ENCODE results near the gene VEGFD.

Gene VEGFD

DNA sequence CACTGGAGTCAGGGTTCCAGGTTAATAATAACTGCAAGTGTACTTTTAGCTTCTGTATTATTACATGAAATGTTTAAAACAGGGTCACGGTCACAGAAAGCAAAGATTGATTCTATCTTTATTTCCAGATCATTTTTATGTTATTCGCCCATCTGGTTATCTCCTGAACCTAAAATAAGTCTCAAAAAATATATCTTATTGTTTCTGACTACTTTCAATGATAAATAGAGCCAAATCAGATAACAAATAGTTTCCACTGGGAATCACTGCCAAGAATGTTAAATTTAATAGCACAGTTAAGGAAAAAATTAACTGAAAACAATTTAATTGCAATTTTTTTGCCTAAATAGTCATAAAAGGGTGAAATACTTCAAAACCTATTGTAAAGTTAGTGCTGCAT is 17.2 kb upstream of the VEGFD start:
- no peaks in the 10 kb centered on the region for H3K9me2 ChIP-seq (replicated peaks; ENCODE audit: insufficient read depth, low read length)
- H3K27me3 ChIP-seq (ENCODE audit: low read length), result no peaks in the 10 kb centered on the region
- no peaks in the 10 kb centered on the region for H3K79me2 ChIP-seq (ENCODE audit: insufficient read depth, low read length)
- no peak overlapping the region for H3K27ac ChIP-seq (ENCODE audit: low read depth, low read length)
- no peak overlapping the region for H3K9ac ChIP-seq (ENCODE audit: low read length)
- no peak overlapping the region for H3K4me3 ChIP-seq (ENCODE audit: insufficient read depth, low read length, poor library complexity, severe bottlenecking)
- no peaks in the 10 kb centered on the region for H3K36me3 ChIP-seq (ENCODE audit: low read length)
- H3K9me3 ChIP-seq (ENCODE audit: insufficient read depth, low read length), result no peaks in the 10 kb centered on the region
- H3K4me2 ChIP-seq (ENCODE audit: low read depth, low read length, poor library complexity, severe bottlenecking), result no peak overlapping the region
- TF ChIP-seq CTCF (IDR thresholded peaks at IDR 0.05; ENCODE audit: insufficient read depth, low read length, poor library complexity, severe bottlenecking), result no peak
- no peak for TF ChIP-seq EZH2phosphoT487 (conservative IDR thresholded peaks at IDR 0.05; ENCODE audit: low read length)
- H4K20me1 ChIP-seq (ENCODE audit: low read depth, low read length), result no peaks in the 10 kb centered on the region
- no peaks in the 10 kb centered on the region for H3F3A ChIP-seq (ENCODE audit: insufficient read depth)
- H2AFZ ChIP-seq (ENCODE audit: low read depth, low read length, severe bottlenecking), result no peak overlapping the region

DNA sequence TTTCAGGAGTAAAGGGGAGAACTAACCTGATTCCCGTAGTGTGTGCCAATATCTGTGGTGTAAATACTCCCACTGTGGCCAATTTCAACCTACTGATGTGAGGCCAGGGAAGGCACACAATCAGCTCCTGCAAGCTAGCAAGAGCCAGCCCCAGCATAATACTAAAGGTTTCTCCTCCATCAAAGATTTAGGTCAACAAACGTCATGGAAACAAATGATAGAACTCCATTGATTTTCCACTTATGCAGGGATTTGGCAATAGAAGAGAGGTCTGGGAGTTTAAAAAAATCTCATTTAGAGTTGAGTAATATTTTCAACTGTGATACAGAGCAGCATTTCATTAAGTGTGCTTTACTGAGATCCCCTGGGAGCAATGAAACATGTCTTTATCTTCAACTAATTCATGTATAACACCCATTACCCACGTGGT is 15.8 kb upstream of the VEGFD start:
- no peaks in the 10 kb centered on the region for H3K79me2 ChIP-seq (ENCODE audit: insufficient read depth, low read length)
- H3K27me3 ChIP-seq (ENCODE audit: low read length), result no peaks in the 10 kb centered on the region
- TF ChIP-seq EZH2phosphoT487 (conservative IDR thresholded peaks at IDR 0.05; ENCODE audit: low read length) (no peak), CTCF (IDR thresholded peaks at IDR 0.05; ENCODE audit: insufficient read depth, low read length, poor library complexity, severe bottlenecking) (no peak)
- H3K9me3 ChIP-seq (ENCODE audit: insufficient read depth, low read length), result no peaks in the 10 kb centered on the region
- no peak overlapping the region for H2AFZ ChIP-seq (ENCODE audit: low read depth, low read length, severe bottlenecking)
- H3K9me2 ChIP-seq (replicated peaks; ENCODE audit: insufficient read depth, low read length), result no peaks in the 10 kb centered on the region
- no peak overlapping the region for H3K27ac ChIP-seq (ENCODE audit: low read depth, low read length)
- no peak overlapping the region for H3K9ac ChIP-seq (ENCODE audit: low read length)
- no peaks in the 10 kb centered on the region for H4K20me1 ChIP-seq (ENCODE audit: low read depth, low read length)
- H3F3A ChIP-seq (ENCODE audit: insufficient read depth), result no peaks in the 10 kb centered on the region
- H3K4me2 ChIP-seq (ENCODE audit: low read depth, low read length, poor library complexity, severe bottlenecking), result no peak overlapping the region
- H3K4me3 ChIP-seq (ENCODE audit: insufficient read depth, low read length, poor library complexity, severe bottlenecking), result no peak overlapping the region
- no peaks in the 10 kb centered on the region for H3K36me3 ChIP-seq (ENCODE audit: low read length)

DNA sequence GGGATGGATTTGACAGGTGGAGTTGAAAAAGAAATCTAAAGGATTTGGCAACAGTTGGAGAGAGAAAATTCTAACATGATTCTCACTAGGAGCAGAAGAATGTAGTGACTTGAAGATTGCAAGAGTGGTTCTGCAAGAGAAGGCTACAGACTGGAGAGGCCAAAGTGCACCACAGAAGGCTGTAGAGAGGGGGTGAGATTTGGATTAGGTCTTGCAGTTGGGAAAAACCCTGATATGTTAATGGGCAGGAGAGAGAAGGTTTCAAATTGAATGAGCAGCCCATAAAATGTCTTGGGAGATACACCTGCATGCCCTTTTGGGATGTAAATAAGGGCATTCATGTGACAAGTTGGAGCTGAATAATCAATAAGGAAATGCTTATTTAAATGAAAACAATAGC is 14.7 kb upstream of the VEGFD start:
- Histone ChIP-seq H3K9me3 (ENCODE audit: insufficient read depth, low read length) (no peaks in the 10 kb centered on the region), H3K4me2 (ENCODE audit: low read depth, low read length, poor library complexity, severe bottlenecking) (no peak overlapping the region), H2AFZ (ENCODE audit: low read depth, low read length, severe bottlenecking) (no peak overlapping the region), H3K27me3 (ENCODE audit: low read length) (no peaks in the 10 kb centered on the region), H3K4me3 (ENCODE audit: insufficient read depth, low read length, poor library complexity, severe bottlenecking) (no peak overlapping the region), H3K79me2 (ENCODE audit: insufficient read depth, low read length) (no peaks in the 10 kb centered on the region), H3F3A (ENCODE audit: insufficient read depth) (no peaks in the 10 kb centered on the region), H4K20me1 (ENCODE audit: low read depth, low read length) (no peaks in the 10 kb centered on the region), H3K36me3 (ENCODE audit: low read length) (no peaks in the 10 kb centered on the region), H3K27ac (ENCODE audit: low read depth, low read length) (no peak overlapping the region), H3K9ac (ENCODE audit: low read length) (no peak overlapping the region), H3K9me2 (replicated peaks; ENCODE audit: insufficient read depth, low read length) (no peaks in the 10 kb centered on the region)
- no peak for TF ChIP-seq CTCF (IDR thresholded peaks at IDR 0.05; ENCODE audit: insufficient read depth, low read length, poor library complexity, severe bottlenecking)
- no peak for TF ChIP-seq EZH2phosphoT487 (conservative IDR thresholded peaks at IDR 0.05; ENCODE audit: low read length)
